Hepatocyte (in vitro differentiated cells): ENCODE measurements around the gene PXDN. TPM values are rescaled to one million over a fixed set of nuclear protein-coding genes. Genes with fewer than 3 reads are reported as not detected.

Experiments
- DNase-seq: peaks from one replicate; pipeline ENCODE4 v3.0.0-alpha.2; 2016; ENCODE audit warnings: low spot score
- H2AFZ ChIP-seq: fragments of 200-600 bp; sonication (generic); 2 replicates; pipeline ENCODE4 v1.6.0; 2016; ENCODE audit warnings: antibody characterized with exemption, mild to moderate bottlenecking
- H3K27ac ChIP-seq: fragments of 200-600 bp; sonication (generic); 2 replicates; pipeline ENCODE4 v1.5.1; 2016; ENCODE audit warnings: mild to moderate bottlenecking
- H3K27me3 ChIP-seq: fragments of 200-600 bp; sonication (generic); 2 replicates; pipeline ENCODE4 v1.6.1; 2016
- H3K36me3 ChIP-seq: fragments of 200-600 bp; sonication (generic); replicated peaks from 2 replicates; pipeline ENCODE4 v1.5.1; 2016; ENCODE audit warnings: low read depth; ENCODE audit not compliant: insufficient read depth
- H3K4me1 ChIP-seq: fragments of 200-600 bp; sonication (generic); 2 replicates; pipeline ENCODE4 v1.5.1; 2016; ENCODE audit warnings: mild to moderate bottlenecking, moderate library complexity; ENCODE audit not compliant: insufficient read depth
- H3K4me2 ChIP-seq: fragments of 200-600 bp; sonication (generic); 2 replicates; pipeline ENCODE4 v1.6.0; 2016
- H3K4me3 ChIP-seq: fragments of 200-600 bp; sonication (generic); 2 replicates; pipeline ENCODE4 v1.5.1; 2016; ENCODE audit warnings: mild to moderate bottlenecking
- H3K79me2 ChIP-seq: fragments of 200-600 bp; sonication (generic); 2 replicates; pipeline ENCODE4 v1.6.0; 2017; ENCODE audit warnings: mild to moderate bottlenecking
- H3K9me2 ChIP-seq: fragments of 200-600 bp; sonication (generic); replicated peaks from 2 replicates; pipeline ENCODE4 v1.6.0; 2017; ENCODE audit warnings: mild to moderate bottlenecking; ENCODE audit not compliant: insufficient read depth
- H3K9me3 ChIP-seq: fragments of 200-600 bp; sonication (generic); 2 replicates; pipeline ENCODE4 v1.5.1; 2016; ENCODE audit warnings: low read depth, mild to moderate bottlenecking
- H4K20me1 ChIP-seq: fragments of 200-600 bp; sonication (generic); 2 replicates; pipeline ENCODE4 v1.6.0; 2016; ENCODE audit warnings: mild to moderate bottlenecking; ENCODE audit not compliant: insufficient read depth, poor library complexity, severe bottlenecking
- CTCF ChIP-seq: fragments of 200-600 bp; sonication (generic); IDR thresholded peaks from 2 replicates; pipeline ENCODE4 v1.5.1; 2016; ENCODE audit warnings: antibody characterized with exemption, mild to moderate bottlenecking; ENCODE audit not compliant: poor library complexity
- EZH2 ChIP-seq: fragments of 200-600 bp; sonication (generic); IDR thresholded peaks from 2 replicates; pipeline ENCODE4 v1.6.1; 2016; ENCODE audit warnings: antibody characterized with exemption, mild to moderate bottlenecking, borderline replicate concordance
- EZH2phosphoT487 ChIP-seq: fragments of 200-600 bp; sonication (generic); IDR thresholded peaks from one replicate; pipeline ENCODE4 v1.6.1; 2018; ENCODE audit warnings: antibody characterized with exemption, mild to moderate bottlenecking, low read depth, moderate library complexity; ENCODE audit not compliant: unreplicated experiment, severe bottlenecking
- WGBS: methylation state at CpG from one replicate; pipeline ENCODE4 v1.1.6; 2016; ENCODE audit warnings: low lambda C conversion rate; ENCODE audit errors: missing lambda C conversion rate; 5-methylcytosine and 5-hydroxymethylcytosine counted together
- polyA plus RNA-seq: library from polyadenylated mRNA; unstranded; fragments of >200 nt; fragmentation: Nextera tagmentation; extraction: Ambion mirVana; gene quantifications from 2 replicates; pipeline ENCODE4 v1.2.1, GENCODE V29; 2016
- total RNA-seq: library from RNA; depleted of rRNA; stranded (reverse); fragments of >200 nt; gene quantifications from 2 replicates; pipeline ENCODE4 v1.2.3, GENCODE V29; 2014

The PXDN gene
- total and polyA plus RNA-seq, 2 experiments from 2014 or later: 107 to 118 TPM

DNA sequence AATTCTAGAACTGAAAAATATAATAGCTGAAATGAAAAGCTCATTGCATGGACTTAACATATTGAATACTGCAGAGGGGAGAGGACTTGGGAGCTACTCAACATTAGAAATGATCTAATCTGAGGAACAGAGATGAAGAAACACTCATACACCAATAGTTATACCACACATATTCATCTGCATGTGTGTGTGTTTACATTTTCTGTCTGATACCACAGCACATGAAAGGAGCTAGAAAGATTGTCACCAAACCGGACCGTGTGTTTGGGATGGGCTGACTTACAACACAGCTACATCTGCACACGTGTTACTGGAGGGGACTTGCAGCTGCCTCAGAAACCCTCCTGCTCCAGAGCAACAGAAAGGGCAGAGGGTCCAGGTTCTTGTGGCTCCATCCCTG lies 47.8 kb downstream of the PXDN start:
- Histone ChIP-seq H3K4me2 (no peak overlapping the region), H3K27ac (no peak overlapping the region), H3K36me3 (no peaks in the 10 kb centered on the region), H3K9me2 (no peaks in the 10 kb centered on the region), H2AFZ (no peak overlapping the region), H3K79me2 (peaks cover 81% of the 10 kb centered on the region), H3K4me3 (no peak overlapping the region), H3K4me1 (peaks cover 16% of the 10 kb centered on the region), H3K9me3 (no peaks in the 10 kb centered on the region), H4K20me1 (peaks cover 52% of the 10 kb centered on the region), H3K27me3 (no peaks in the 10 kb centered on the region)
- WGBS: 70% methylated on average over 3 of the region's 3 CpGs
- no peak for DNase-seq
- TF ChIP-seq CTCF: no peak

- peaks cover 66% of the 10 kb centered on the region for H3K79me2 ChIP-seq
- H3K9me2 ChIP-seq: no peaks in the 10 kb centered on the region
- no peak overlapping the region for H3K27ac ChIP-seq
- H3K27me3 ChIP-seq: no peaks in the 10 kb centered on the region
- TF ChIP-seq EZH2phosphoT487 (no peak), EZH2 (no peak), CTCF (no peak)
- H3K36me3 ChIP-seq: no peaks in the 10 kb centered on the region
- no peak overlapping the region for H3K4me2 ChIP-seq
- H2AFZ ChIP-seq: no peak overlapping the region
- H4K20me1 ChIP-seq: peaks cover 42% of the 10 kb centered on the region
- DNase-seq: no peak
- H3K4me1 ChIP-seq: peaks cover 16% of the 10 kb centered on the region
- no peaks in the 10 kb centered on the region for H3K9me3 ChIP-seq
- no peak overlapping the region for H3K4me3 ChIP-seq
- WGBS: 90% methylated on average over 25 of the region's 25 CpGs
Measured at GRCh38 chr2:1694371-1695271, 49.7 kb downstream of the PXDN start.

- Histone ChIP-seq H3K27me3 (no peaks in the 10 kb centered on the region), H3K9me3 (no peaks in the 10 kb centered on the region), H3K36me3 (no peaks in the 10 kb centered on the region), H3K79me2 (peaks cover 63% of the 10 kb centered on the region), H3K4me1 (peaks cover 11% of the 10 kb centered on the region), H3K27ac (no peak overlapping the region), H3K4me3 (no peak overlapping the region), H2AFZ (no peak overlapping the region), H3K4me2 (no peak overlapping the region), H4K20me1 (peaks cover 36% of the 10 kb centered on the region), H3K9me2 (no peaks in the 10 kb centered on the region)
- TF ChIP-seq EZH2 (no peak), EZH2phosphoT487 (no peak)
- WGBS: 85% methylated on average over 9 of the region's 9 CpGs
- DNase-seq: no peak
Measured at GRCh38 chr2:1693723-1694122, 50.6 kb downstream of the PXDN start.

DNA sequence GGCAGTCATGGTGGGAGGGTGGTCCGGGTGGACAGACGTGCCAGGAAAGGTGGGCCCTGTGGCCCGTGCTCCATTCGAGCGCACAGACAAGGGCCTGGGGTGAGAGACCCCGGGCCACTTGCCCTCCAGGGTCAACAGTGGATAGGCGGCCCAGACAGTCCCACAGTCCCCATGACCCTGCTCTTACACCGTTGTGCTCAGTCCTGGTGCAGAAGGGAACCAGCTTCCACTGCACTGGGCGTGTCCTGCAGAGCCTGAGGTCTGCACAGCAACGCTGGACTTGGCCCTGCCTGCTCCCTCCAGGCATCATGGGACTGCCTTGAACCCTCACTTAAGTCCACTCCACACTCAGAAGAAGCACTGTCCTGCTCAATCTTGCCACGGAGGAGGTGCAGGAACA lies 52.0 kb downstream of the PXDN start:
- no peaks in the 10 kb centered on the region for H3K27me3 ChIP-seq
- DNase-seq: no peak
- no peak overlapping the region for H3K4me2 ChIP-seq
- peaks cover 26% of the 10 kb centered on the region for H4K20me1 ChIP-seq
- H3K9me3 ChIP-seq: no peaks in the 10 kb centered on the region
- no peak overlapping the region for H2AFZ ChIP-seq
- TF ChIP-seq EZH2phosphoT487: no peak
- no peak for TF ChIP-seq EZH2
- TF ChIP-seq CTCF: no peak
- peaks cover 55% of the 10 kb centered on the region for H3K79me2 ChIP-seq
- no peaks in the 10 kb centered on the region for H3K9me2 ChIP-seq
- 95% methylated on average over 11 of the region's 11 CpGs for WGBS
- H3K4me1 ChIP-seq: peaks cover 2% of the 10 kb centered on the region
- H3K27ac ChIP-seq: no peak overlapping the region
- H3K36me3 ChIP-seq: no peaks in the 10 kb centered on the region
- H3K4me3 ChIP-seq: no peak overlapping the region
